Upper lobe of right lung (tissue), 1 donor: ENCODE measurements around the gene GATA2. TPM values are rescaled to one million over a fixed set of nuclear protein-coding genes. Genes with fewer than 3 reads are reported as not detected.

Experiments used
- ATAC-seq: fragments of 200-7000 bp; cut with Tn5 transposase; one replicate; pipeline ENCODE4 v1.9.1; 2020; ENCODE audit warnings: mild to moderate bottlenecking, moderate library complexity
- DNase-seq: peaks from one replicate; pipeline ENCODE4 v3.0.0-alpha.2; 2020
- H3K27ac ChIP-seq: fragments of 200-600 bp; one replicate; pipeline ENCODE4 v1.8.0; 2022
- H3K27me3 ChIP-seq: fragments of 200-600 bp; one replicate; pipeline ENCODE4 v1.8.0; 2022; ENCODE audit warnings: mild to moderate bottlenecking
- H3K36me3 ChIP-seq: fragments of 200-600 bp; one replicate; pipeline ENCODE4 v1.8.0; 2022
- H3K4me1 ChIP-seq: fragments of 200-600 bp; one replicate; pipeline ENCODE4 v1.8.0; 2022
- H3K4me3 ChIP-seq: fragments of 200-600 bp; one replicate; pipeline ENCODE4 v1.8.0; 2022; ENCODE audit warnings: mild to moderate bottlenecking
- H3K9me3 ChIP-seq: fragments of 200-600 bp; one replicate; pipeline ENCODE4 v1.8.0; 2022
- intact Hi-C: fragments of 100-400 bp; cut with DNase I; formaldehyde crosslinking; loops from one replicate; pipeline ENCODE4 v1.11.0; 2022
- total RNA-seq: library from RNA; stranded (reverse); fragmentation: NEBNext Ultra II Directional; extraction: Animal tissue kit (Norgen Biotek cat#: 25700); gene quantifications from one replicate; pipeline ENCODE4 v1.2.1, GENCODE V29; 2021
- TF ChIP-seq, protein P1 (sequence below): fragments of 200-600 bp; IDR thresholded peaks from one replicate; pipeline ENCODE4 v1.8.0; 2022; ENCODE audit warnings: antibody characterized with exemption
- donor health status: DM: no; HTN: yes; CAD: no; lungs with severe emphysema.

The GATA2 gene
- total RNA-seq, 1 donor from 2014 or later = 86.6 TPM

DNA sequence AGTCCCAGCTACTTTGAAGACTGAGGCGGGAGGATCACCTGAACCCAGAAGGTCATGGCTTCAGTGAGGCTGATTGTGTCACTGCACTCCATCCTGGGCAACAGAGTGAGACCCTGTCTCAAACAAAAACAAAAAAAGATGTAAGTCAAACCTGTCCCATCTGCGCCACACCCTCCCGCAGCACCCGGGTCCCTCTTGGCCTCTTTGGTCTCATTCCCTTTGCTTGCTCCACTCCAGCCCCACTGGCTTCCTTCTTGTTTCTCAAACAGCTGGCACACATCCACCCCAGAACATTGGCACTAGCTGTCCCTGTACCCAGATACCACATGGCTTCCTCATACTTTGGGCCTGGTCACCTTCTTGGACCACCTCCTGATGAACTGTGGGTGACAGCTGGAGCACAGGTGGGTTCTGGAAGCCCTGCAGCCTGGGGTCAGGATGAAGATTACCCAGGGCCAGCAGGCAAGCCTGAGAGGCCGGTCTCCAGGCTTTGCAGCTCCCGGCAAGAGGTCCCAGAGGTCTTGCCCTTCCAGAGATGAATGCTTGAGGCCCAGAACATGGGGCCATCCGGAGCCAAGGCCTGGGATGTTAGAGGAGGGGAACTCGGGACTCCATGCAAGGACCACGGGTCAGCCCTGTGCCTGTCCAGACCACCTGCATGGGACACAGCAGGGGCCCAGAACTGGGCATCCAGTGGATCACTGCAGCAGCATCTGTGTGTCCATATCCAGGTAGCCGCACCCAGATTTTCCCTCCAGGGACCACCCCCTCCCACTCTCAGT lies 10.9 kb upstream of the GATA2 start:
- H3K4me1 ChIP-seq = no peaks in the 10 kb centered on the region
- intact Hi-C loops = no loop called here
- H3K9me3 ChIP-seq = no peaks in the 10 kb centered on the region
- H3K36me3 ChIP-seq = no peaks in the 10 kb centered on the region
- DNase-seq (no peak), ATAC-seq (peak; percentile 11)
- TF ChIP-seq, protein P1, sequence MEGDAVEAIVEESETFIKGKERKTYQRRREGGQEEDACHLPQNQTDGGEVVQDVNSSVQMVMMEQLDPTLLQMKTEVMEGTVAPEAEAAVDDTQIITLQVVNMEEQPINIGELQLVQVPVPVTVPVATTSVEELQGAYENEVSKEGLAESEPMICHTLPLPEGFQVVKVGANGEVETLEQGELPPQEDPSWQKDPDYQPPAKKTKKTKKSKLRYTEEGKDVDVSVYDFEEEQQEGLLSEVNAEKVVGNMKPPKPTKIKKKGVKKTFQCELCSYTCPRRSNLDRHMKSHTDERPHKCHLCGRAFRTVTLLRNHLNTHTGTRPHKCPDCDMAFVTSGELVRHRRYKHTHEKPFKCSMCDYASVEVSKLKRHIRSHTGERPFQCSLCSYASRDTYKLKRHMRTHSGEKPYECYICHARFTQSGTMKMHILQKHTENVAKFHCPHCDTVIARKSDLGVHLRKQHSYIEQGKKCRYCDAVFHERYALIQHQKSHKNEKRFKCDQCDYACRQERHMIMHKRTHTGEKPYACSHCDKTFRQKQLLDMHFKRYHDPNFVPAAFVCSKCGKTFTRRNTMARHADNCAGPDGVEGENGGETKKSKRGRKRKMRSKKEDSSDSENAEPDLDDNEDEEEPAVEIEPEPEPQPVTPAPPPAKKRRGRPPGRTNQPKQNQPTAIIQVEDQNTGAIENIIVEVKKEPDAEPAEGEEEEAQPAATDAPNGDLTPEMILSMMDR = no peak
- H3K4me3 ChIP-seq = no peak overlapping the region
- peaks cover 33% of the 10 kb centered on the region for H3K27me3 ChIP-seq
- no peak overlapping the region for H3K27ac ChIP-seq

DNA sequence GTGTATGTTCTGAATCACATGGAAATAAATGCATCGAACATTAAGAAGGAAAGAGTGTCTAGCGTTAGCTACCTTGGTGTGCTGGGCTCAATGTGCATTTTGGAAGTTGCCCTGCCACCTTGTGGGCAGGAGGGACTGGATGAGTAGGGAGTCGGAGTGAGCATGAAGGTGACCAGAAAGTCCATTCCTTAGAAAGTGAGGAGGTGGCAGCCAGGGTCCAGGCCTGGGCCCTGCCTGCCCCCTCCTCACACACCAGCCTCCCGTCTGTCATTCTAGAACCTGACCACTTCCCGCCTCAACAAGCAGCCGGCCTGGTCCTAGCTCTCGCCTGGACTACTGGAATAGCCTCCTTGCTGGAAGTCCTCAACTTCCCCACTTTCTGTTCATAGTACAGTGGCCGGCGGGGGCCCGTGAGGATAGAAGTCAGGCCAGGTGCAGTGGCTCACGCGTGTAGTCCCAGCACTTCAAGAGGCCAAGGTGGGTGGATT lies 10.2 kb upstream of the GATA2 start:
- ATAC-seq (no peak), DNase-seq (no peak)
- H3K9me3 ChIP-seq = no peaks in the 10 kb centered on the region
- H3K4me3 ChIP-seq = no peak overlapping the region
- H3K27ac ChIP-seq = no peak overlapping the region
- intact Hi-C loops = no loop called here
- TF ChIP-seq, protein P1 = no peak
- peaks cover 40% of the 10 kb centered on the region for H3K27me3 ChIP-seq
- no peaks in the 10 kb centered on the region for H3K36me3 ChIP-seq
- H3K4me1 ChIP-seq = no peaks in the 10 kb centered on the region

DNA sequence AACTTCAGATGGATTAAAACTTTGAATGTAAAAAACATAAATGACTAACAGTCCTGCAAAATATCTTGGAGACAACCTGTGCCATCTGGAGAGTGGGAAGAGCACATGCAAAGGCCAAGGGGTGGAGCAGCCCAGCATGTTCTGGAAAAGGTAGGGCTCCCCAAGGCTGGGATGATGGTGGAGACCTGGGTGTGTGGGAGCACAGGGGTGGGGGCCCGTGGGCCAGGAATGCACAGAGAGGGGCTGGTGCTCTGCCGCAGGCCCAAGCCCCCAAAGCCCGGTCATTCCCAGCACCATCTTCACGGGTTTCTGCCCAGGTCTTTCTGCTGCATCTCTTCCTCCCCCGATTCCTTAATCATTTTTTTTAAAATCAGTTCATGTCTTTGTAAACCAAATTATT lies 9.7 kb upstream of the GATA2 start:
- ATAC-seq = no peak
- Histone ChIP-seq H3K4me1 (no peaks in the 10 kb centered on the region), H3K36me3 (no peaks in the 10 kb centered on the region), H3K27me3 (peaks cover 43% of the 10 kb centered on the region), H3K9me3 (no peaks in the 10 kb centered on the region), H3K4me3 (no peak overlapping the region), H3K27ac (no peak overlapping the region)
- TF ChIP-seq, protein P1 = no peak
- DNase-seq = no peak
- intact Hi-C loops = no loop called here

DNA sequence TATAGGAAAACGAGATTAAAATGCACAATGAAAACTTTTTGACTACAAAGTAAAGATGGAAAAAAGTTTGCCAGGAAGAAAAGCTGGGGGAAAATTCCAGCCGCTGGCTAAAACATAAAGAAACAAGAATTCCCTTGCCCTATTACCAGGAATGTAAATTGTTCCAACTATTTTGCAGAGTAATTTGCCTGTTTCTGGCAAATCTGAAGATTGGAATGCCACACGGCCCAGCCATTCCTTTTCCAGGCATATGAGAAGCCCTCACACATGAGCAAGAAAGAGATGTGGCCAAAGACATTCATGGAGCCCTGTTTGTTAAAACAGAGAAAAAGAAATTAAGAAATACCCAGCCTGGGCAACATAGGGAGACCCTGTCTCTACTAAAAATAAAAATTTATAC lies 8.4 kb upstream of the GATA2 start:
- Histone ChIP-seq H3K9me3 (no peaks in the 10 kb centered on the region), H3K27ac (no peak overlapping the region), H3K36me3 (no peaks in the 10 kb centered on the region), H3K4me1 (peaks cover 9% of the 10 kb centered on the region), H3K27me3 (peaks cover 54% of the 10 kb centered on the region), H3K4me3 (no peak overlapping the region)
- TF ChIP-seq, protein P1 = no peak
- DNase-seq (no peak), ATAC-seq (no peak)
- intact Hi-C loops = no loop called here

DNA sequence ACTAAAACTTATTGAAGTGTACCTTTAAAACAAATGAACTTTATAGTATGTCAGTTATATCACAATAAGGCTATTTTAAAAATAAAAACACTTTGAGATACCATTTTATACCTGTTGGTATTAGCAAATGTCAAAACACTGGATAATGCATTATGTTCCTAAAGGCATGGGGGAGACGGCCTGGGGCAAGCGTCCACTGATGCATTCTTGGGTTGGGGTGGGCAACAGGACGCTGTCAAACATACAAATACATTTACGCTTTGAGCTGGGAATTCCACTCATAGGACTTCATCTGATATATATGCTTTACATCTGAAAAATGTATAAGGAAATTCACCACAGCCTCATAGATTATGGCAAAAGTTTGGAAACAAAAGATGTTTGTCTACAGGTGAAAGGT lies 7.6 kb upstream of the GATA2 start:
- Histone ChIP-seq H3K36me3 (no peaks in the 10 kb centered on the region), H3K4me1 (peaks cover 9% of the 10 kb centered on the region), H3K27me3 (peaks cover 61% of the 10 kb centered on the region), H3K27ac (no peak overlapping the region), H3K9me3 (no peaks in the 10 kb centered on the region), H3K4me3 (no peak overlapping the region)
- no peak for DNase-seq
- TF ChIP-seq, protein P1 = no peak
- no peak for ATAC-seq
- intact Hi-C loops = no loop called here
